HepG2 (cell line): ENCODE results near the gene ANKUB1. TPM values are rescaled to one million over a fixed set of nuclear protein-coding genes. Genes with fewer than 3 reads are reported as not detected.

Source experiments
- CBFB ChIP-seq: sonication (generic); formaldehyde crosslinking; IDR thresholded peaks from 2 replicates; pipeline ENCODE4 v1.4.0; 2020; ENCODE audit warnings: missing genetic modification reagents
- FOSL2 ChIP-seq: sonication (generic); formaldehyde crosslinking; IDR thresholded peaks from 2 replicates; pipeline ENCODE4 v1.4.0; 2020; ENCODE audit warnings: missing genetic modification reagents
- HDAC6 ChIP-seq: fragments of 200-600 bp; sonication (generic); IDR thresholded peaks from 2 replicates; pipeline ENCODE4 v1.7.0; 2017; ENCODE audit warnings: mild to moderate bottlenecking, antibody characterized with exemption, low read length, low read depth
- MAF1 ChIP-seq: sonication (generic); formaldehyde crosslinking; IDR thresholded peaks from 2 replicates; pipeline ENCODE4 v1.5.0; 2020; ENCODE audit warnings: missing genetic modification reagents, borderline replicate concordance
- MBNL3 ChIP-seq: fragments of 250-450 bp; sonication (Bioruptor Pico); conservative IDR thresholded peaks from 2 replicates; pipeline ENCODE4 v1.8.0; 2022; ENCODE audit warnings: mild to moderate bottlenecking, inconsistent platforms
- MEIS1 ChIP-seq: sonication (generic); formaldehyde crosslinking; IDR thresholded peaks from 2 replicates; pipeline ENCODE4 v1.9.0; 2021; ENCODE audit warnings: mild to moderate bottlenecking, missing genetic modification reagents, moderate library complexity, borderline replicate concordance
- NRL ChIP-seq: sonication (generic); formaldehyde crosslinking; IDR thresholded peaks from 2 replicates; pipeline ENCODE4 v1.5.0; 2020; ENCODE audit warnings: missing genetic modification reagents, mild to moderate bottlenecking, moderate library complexity, borderline replicate concordance
- POLR2AphosphoS5 ChIP-seq: IDR thresholded peaks from 2 replicates; pipeline ENCODE4 v1.6.1; 2012; ENCODE audit warnings: low read depth, low read length
- SOX6 ChIP-seq, 2 experiments: fragments of 450-650 bp in 1 of 2; sonication (generic) in 1 of 2; formaldehyde crosslinking in 1 of 2; IDR thresholded peaks; 2 replicates each; pipeline versions ENCODE4 v1.4.0 to v1.6.1; 2017 to 2020; ENCODE audit warnings: antibody characterized with exemption in 1 of 2, mild to moderate bottlenecking in 1 of 2, missing genetic modification reagents in 1 of 2
- ZFX ChIP-seq: sonication (generic); formaldehyde crosslinking; IDR thresholded peaks from 2 replicates; pipeline ENCODE4 v1.4.0; 2020; ENCODE audit warnings: mild to moderate bottlenecking, low read depth, missing genetic modification reagents, moderate library complexity
- ZIK1 ChIP-seq: sonication (generic); formaldehyde crosslinking; IDR thresholded peaks from 2 replicates; pipeline ENCODE4 v1.5.0; 2020; ENCODE audit warnings: mild to moderate bottlenecking, low read depth, missing genetic modification reagents, borderline replicate concordance
- ZNF432 ChIP-seq: sonication (generic); formaldehyde crosslinking; IDR thresholded peaks from 2 replicates; pipeline ENCODE4 v1.5.0; 2020; ENCODE audit warnings: missing genetic modification reagents, mild to moderate bottlenecking, borderline replicate concordance
- ZNF570 ChIP-seq: sonication (generic); formaldehyde crosslinking; IDR thresholded peaks from 2 replicates; pipeline ENCODE4 v1.4.0; 2020; ENCODE audit warnings: mild to moderate bottlenecking, missing genetic modification reagents, borderline replicate concordance
- ZNF83 ChIP-seq: sonication (generic); formaldehyde crosslinking; IDR thresholded peaks from 2 replicates; pipeline ENCODE4 v1.4.0; 2020; ENCODE audit warnings: missing genetic modification reagents, mild to moderate bottlenecking, borderline replicate concordance
- ZNF841 ChIP-seq: sonication (generic); formaldehyde crosslinking; IDR thresholded peaks from 2 replicates; pipeline ENCODE4 v1.8.1; 2023; ENCODE audit warnings: missing genetic modification reagents, borderline replicate concordance
- ZSCAN20 ChIP-seq: sonication (generic); formaldehyde crosslinking; IDR thresholded peaks from 2 replicates; pipeline ENCODE4 v1.4.0; 2020; ENCODE audit warnings: missing genetic modification reagents, mild to moderate bottlenecking, borderline replicate concordance
- polyA plus RNA-seq, 8 experiments: library from polyadenylated mRNA; depleted of rRNA in 3 of 8; stranded (reverse) in 7 of 8; unstranded in 1 of 8; fragments of >200 nt; fragmentation: Illumina TruSeq in 4 of 8; extraction: Trizol in 4 of 8; gene quantifications; 2 replicates each; pipeline versions ENCODE4 v1.2.1 to v1.2.3, GENCODE V29; 2011 to 2016; ENCODE audit warnings: low read depth in 4 of 8, missing spikeins in 1 of 8, mixed read lengths in 1 of 8; ENCODE audit not compliant: insufficient read depth in 1 of 8
- total RNA-seq, 5 experiments: library from RNA; depleted of rRNA; stranded (reverse); fragments of >200 nt; fragmentation: Illumina TruSeq; extraction: Trizol; gene quantifications; 2 replicates each; pipeline ENCODE4 v1.2.3, GENCODE V29; 2016; ENCODE audit warnings: low read depth in 1 of 5
- TF ChIP-seq, protein P1 (sequence below): sonication (generic); formaldehyde crosslinking; IDR thresholded peaks from 2 replicates; pipeline ENCODE4 v1.4.0; 2020; ENCODE audit warnings: missing genetic modification reagents
- TF ChIP-seq, protein P2 (sequence below), 2 experiments: sonication (generic) in 1 of 2; formaldehyde crosslinking in 1 of 2; IDR thresholded peaks; 2 replicates each; pipeline versions ENCODE4 v1.4.0 to v1.6.1; 2016 to 2020; ENCODE audit warnings: borderline replicate concordance in 1 of 2, low read depth in 1 of 2, mild to moderate bottlenecking in 1 of 2, missing genetic modification reagents in 1 of 2
- TF ChIP-seq, protein P3 (sequence below): sonication (generic); formaldehyde crosslinking; IDR thresholded peaks from 2 replicates; pipeline ENCODE4 v1.8.0; 2022; ENCODE audit warnings: mild to moderate bottlenecking, missing genetic modification reagents

Gene ANKUB1
- total and polyA plus RNA-seq, 2 of the 13 experiments (the other 11 are each of a cell fraction or from before 2014, with no cell fraction given) = not detected

DNA sequence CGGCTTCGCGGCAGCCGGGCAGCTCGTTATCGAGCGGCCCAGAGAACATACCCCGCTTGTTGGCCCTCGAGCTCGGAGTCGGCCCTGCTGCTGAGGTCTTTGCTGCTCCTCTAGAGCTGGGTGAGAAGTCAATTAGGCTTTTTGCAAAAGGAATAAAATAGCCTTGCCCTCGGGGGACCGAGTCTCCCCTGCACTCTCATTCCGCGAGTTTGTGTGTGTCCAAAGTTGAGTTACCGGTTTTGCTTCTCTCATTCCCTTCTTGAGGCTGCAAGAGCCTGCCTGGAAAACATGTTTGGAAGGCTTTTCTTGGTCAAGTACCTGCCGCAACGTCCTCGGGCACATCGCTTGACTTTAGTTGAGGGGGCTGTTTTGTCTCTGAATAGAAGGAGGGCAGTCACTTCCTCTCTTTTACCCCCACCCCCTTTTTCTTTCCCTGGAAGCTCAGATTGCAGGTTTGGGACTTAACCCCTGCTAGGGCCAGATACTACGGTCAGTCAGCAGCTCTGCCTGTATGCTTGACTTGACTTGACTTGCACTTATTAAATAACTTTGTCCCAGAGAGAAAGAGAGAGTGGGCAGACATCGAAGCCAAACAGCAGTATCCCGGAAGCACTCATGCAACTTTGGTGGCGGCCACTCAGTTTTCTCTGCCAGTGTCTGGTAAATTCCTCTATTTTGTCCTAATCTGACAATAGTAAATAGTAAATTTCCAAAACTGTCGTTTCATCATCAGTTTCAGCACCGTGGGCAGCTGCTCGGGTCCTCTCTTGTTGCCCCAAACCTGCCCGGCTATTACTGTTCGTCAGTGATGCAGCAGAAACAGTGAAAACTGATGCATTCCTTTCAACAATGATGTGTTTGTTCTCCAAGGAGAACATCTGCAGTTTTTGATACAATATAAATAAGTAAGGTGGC is 21.3 kb upstream of the ANKUB1 start (continued):
- TF ChIP-seq ZNF83 (CRISPR knock-in tag) (no peak), CBFB (no peak), ZNF841 (no peak), ZSCAN20 (CRISPR knock-in tag) (peak; percentile 34; the same call in 1 of the 2 replicates), MEIS1 (CRISPR knock-in tag) (peak; percentile 27; the same call in 1 of the 2 replicates), ZNF432 (CRISPR knock-in tag) (no peak), SOX6 (IDR thresholded peaks at IDR 0.05) (no peak), SOX6 (CRISPR knock-in tag; IDR thresholded peaks at IDR 0.05) (no peak), ZNF570 (CRISPR knock-in tag) (no peak), HDAC6 (no peak), ZFX (0 out of 2 replicates have a peak, but pooled peaks have one; percentile 11), NRL (CRISPR knock-in tag) (no peak), FOSL2 (no peak), POLR2AphosphoS5 (no peak), MBNL3 (CRISPR knock-in tag) (no peak), MAF1 (no peak), ZIK1 (CRISPR knock-in tag) (no peak)
- TF ChIP-seq, protein P1, sequence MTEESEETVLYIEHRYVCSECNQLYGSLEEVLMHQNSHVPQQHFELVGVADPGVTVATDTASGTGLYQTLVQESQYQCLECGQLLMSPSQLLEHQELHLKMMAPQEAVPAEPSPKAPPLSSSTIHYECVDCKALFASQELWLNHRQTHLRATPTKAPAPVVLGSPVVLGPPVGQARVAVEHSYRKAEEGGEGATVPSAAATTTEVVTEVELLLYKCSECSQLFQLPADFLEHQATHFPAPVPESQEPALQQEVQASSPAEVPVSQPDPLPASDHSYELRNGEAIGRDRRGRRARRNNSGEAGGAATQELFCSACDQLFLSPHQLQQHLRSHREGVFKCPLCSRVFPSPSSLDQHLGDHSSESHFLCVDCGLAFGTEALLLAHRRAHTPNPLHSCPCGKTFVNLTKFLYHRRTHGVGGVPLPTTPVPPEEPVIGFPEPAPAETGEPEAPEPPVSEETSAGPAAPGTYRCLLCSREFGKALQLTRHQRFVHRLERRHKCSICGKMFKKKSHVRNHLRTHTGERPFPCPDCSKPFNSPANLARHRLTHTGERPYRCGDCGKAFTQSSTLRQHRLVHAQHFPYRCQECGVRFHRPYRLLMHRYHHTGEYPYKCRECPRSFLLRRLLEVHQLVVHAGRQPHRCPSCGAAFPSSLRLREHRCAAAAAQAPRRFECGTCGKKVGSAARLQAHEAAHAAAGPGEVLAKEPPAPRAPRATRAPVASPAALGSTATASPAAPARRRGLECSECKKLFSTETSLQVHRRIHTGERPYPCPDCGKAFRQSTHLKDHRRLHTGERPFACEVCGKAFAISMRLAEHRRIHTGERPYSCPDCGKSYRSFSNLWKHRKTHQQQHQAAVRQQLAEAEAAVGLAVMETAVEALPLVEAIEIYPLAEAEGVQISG = no peak; the same call in none of the 2 replicates
- TF ChIP-seq, protein P2, sequence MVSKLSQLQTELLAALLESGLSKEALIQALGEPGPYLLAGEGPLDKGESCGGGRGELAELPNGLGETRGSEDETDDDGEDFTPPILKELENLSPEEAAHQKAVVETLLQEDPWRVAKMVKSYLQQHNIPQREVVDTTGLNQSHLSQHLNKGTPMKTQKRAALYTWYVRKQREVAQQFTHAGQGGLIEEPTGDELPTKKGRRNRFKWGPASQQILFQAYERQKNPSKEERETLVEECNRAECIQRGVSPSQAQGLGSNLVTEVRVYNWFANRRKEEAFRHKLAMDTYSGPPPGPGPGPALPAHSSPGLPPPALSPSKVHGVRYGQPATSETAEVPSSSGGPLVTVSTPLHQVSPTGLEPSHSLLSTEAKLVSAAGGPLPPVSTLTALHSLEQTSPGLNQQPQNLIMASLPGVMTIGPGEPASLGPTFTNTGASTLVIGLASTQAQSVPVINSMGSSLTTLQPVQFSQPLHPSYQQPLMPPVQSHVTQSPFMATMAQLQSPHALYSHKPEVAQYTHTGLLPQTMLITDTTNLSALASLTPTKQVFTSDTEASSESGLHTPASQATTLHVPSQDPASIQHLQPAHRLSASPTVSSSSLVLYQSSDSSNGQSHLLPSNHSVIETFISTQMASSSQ (IDR thresholded peaks at IDR 0.05; ENCODE audit: low read depth) = no peak
- TF ChIP-seq, protein P2 (CRISPR knock-in tag; IDR thresholded peaks at IDR 0.05; ENCODE audit: borderline replicate concordance) = peak; percentile 34; the same call in 1 of the 2 replicates
- TF ChIP-seq, protein P3, sequence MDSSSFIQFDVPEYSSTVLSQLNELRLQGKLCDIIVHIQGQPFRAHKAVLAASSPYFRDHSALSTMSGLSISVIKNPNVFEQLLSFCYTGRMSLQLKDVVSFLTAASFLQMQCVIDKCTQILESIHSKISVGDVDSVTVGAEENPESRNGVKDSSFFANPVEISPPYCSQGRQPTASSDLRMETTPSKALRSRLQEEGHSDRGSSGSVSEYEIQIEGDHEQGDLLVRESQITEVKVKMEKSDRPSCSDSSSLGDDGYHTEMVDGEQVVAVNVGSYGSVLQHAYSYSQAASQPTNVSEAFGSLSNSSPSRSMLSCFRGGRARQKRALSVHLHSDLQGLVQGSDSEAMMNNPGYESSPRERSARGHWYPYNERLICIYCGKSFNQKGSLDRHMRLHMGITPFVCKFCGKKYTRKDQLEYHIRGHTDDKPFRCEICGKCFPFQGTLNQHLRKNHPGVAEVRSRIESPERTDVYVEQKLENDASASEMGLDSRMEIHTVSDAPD = no peak
